IPS-15b (cell line): ENCODE data around the gene ZDHHC18.

Source experiments
- H3K27me3 ChIP-seq: one replicate; pipeline ENCODE4 v1.6.1; 2013; ENCODE audit warnings: low read length; ENCODE audit not compliant: control insufficient read depth, insufficient read depth
- H3K36me3 ChIP-seq: one replicate; pipeline ENCODE4 v1.6.1; 2013; ENCODE audit warnings: low read length; ENCODE audit not compliant: control insufficient read depth, insufficient read depth
- H3K4me1 ChIP-seq: one replicate; pipeline ENCODE4 v1.6.1; 2013; ENCODE audit warnings: mild to moderate bottlenecking, low read length; ENCODE audit not compliant: control insufficient read depth, insufficient read depth
- H3K4me3 ChIP-seq: one replicate; pipeline ENCODE4 v1.5.1; 2013; ENCODE audit warnings: low read depth, low read length
- H3K9ac ChIP-seq: one replicate; pipeline ENCODE4 v1.6.1; 2013; ENCODE audit warnings: low read depth, mild to moderate bottlenecking, low read length
- H3K9me3 ChIP-seq: one replicate; pipeline ENCODE4 v1.6.1; 2013; ENCODE audit warnings: mild to moderate bottlenecking, low read length; ENCODE audit not compliant: control insufficient read depth, insufficient read depth

ZDHHC18 gene

DNA sequence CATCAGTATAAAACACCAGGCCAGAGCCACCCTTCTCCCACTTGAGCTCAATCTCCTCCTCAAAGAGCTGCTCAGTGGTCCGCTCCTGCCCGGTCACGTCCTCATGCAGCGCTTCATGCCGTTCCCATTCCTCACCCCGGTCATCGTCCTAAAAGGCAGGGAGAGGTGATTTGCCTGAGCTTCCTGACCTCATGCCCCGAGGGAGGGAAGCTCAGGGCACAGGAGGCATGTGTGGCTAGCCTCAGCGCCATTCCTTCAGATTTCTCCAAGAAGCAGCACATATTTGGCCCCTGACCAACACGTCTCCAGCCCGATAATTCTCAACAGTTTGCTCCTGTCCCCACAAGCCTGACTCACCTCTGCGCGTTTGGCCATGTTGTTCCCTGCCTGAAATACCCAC, 67.8 kb downstream of the ZDHHC18 start:
- Histone ChIP-seq H3K27me3 (no peaks in the 10 kb centered on the region), H3K9me3 (no peaks in the 10 kb centered on the region), H3K4me3 (no peak overlapping the region), H3K9ac (no peak overlapping the region), H3K4me1 (peaks cover 2% of the 10 kb centered on the region), H3K36me3 (peaks cover 15% of the 10 kb centered on the region)

DNA sequence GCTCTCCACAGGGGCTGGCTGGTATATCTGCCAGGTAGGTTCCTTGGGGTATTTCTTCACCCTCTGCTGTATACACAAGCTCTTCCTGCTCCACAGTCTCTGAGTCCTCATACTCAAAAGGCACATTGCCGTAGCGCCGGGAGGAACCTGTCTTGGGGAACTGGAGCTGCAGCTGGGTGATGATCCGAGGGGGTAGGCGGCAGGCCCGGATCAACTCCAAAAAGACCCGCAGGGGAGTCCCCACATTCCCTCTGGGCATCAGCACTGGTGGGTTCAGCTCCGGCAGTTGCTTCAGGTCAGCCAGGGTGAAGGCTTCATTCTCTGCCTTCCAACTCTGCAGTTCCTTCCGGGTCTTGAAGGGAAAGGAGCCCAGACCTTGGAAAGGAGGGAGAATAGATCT, 70.9 kb downstream of the ZDHHC18 start:
- no peak overlapping the region for H3K4me3 ChIP-seq
- H3K27me3 ChIP-seq: no peaks in the 10 kb centered on the region
- H3K9me3 ChIP-seq: no peaks in the 10 kb centered on the region
- H3K4me1 ChIP-seq: peaks cover 3% of the 10 kb centered on the region
- peaks cover 12% of the 10 kb centered on the region for H3K36me3 ChIP-seq
- no peak overlapping the region for H3K9ac ChIP-seq

DNA sequence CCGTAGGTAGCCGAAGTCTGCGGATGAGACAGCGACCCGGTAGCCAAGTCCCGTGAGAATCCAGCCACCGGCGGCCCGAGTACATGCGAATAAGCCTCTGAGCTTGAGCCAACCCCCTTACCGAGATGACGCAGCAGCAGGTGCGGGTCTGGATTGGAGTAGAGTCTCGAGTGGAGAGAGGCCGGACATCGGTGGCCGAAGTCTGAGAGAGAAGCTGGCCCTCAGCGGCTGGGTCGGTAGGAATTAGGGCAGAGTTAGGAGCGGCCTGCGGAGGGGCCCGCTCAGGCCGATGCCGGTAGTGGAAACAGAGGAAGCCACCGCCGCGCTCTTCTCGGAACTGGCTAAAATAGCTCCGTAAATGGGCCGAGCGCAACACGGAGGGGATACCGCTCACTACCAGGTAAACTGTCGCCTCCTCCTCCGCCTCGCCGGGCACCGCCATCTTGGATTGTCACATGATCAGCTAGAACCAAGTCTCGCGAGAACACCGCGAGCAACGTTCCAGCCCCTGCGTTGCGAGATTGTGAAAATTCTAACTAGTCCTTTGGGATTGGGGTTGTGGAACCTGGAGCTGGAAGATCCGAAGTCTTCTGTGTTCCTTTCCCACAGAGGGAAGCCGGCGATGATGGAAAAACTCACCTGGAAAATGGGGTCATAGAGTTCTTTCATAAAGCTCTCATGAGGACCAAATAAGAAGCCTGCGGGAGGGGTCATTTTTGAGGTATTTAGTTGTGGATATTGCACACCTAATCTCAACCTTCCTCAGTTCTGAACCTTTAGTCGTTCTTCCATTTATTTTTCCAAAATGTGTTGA, 73.7 kb downstream of the ZDHHC18 start, which contains the start of gene GPATCH3:
Gene GPATCH3, minus strand, starts transcription at position 467 of the 814 bp plus-strand sequence. Its CDS starts 25 bp downstream, at position 442.
- Histone ChIP-seq H3K4me1 (peaks cover 3% of the 10 kb centered on the region), H3K9ac (peak within 1 kb of the TSS; percentile 75), H3K4me3 (peak within 1 kb of the TSS; percentile 78), H3K27me3 (no peaks in the 10 kb centered on the region), H3K9me3 (no peaks in the 10 kb centered on the region), H3K36me3 (no peaks in the 10 kb centered on the region)

DNA sequence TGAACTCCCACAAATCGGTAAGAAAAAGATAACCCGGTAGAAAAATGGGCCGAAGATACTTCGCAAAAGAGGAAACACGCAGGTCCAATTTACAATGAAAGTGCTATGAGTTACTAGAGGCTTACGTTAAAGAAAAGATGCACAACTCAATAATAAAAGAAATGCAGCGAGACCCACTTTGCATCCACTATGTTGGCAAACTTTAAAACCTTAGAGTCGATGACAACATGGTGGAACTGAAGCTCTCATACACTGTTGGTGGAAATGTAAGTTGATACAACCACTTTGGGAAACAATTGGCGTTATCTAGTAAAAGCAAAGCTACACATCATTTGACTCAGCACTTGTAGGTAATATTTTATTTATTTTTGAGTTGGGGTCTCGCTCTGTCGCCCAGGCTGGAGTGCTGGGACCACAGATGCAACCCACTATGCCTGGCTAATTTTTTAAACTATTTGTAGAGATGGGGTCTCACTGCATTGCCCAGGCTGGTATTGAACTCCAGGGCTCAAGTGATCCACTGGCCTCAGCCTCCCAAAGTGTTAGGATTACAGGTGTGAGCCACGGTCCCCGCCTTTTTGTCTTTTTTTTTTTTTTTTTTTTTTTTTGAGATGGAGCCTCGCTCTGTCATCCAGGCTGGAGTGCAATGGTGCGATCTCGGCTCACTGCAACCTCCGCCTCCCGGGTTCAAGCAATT, 74.5 kb downstream of the ZDHHC18 start:
- Histone ChIP-seq H3K4me3 (peak overlapping the region; percentile 78), H3K36me3 (no peaks in the 10 kb centered on the region), H3K9ac (peak overlapping the region; percentile 75), H3K27me3 (no peaks in the 10 kb centered on the region), H3K9me3 (no peaks in the 10 kb centered on the region), H3K4me1 (peaks cover 3% of the 10 kb centered on the region)
